HG03439 (cell line): ENCODE measurements around the gene AGAP3.

Experiments used
- ATAC-seq: cut with Tn5 transposase; IDR thresholded peaks from one replicate; pipeline ENCODE4 v1.9.1; 2021; ENCODE audit warnings: mild to moderate bottlenecking, moderate library complexity; ENCODE audit not compliant: unreplicated experiment

Gene AGAP3

GRCh38 chr7:151087245-151088018 lies 1.2 kb downstream of the AGAP3 start:
- ATAC-seq, result no peak

GRCh38 chr7:151088019-151088855 lies 2.0 kb downstream of the AGAP3 start:
- no peak for ATAC-seq

- ATAC-seq, result no peak
Measured at GRCh38 chr7:151088856-151089699, 2.8 kb downstream of the AGAP3 start.

- ATAC-seq, result no peak
Measured at GRCh38 chr7:151089893-151090730, 3.8 kb downstream of the AGAP3 start.

- ATAC-seq, result no peak
Measured at GRCh38 chr7:151091003-151091402, 4.7 kb downstream of the AGAP3 start.

- ATAC-seq, result no peak
Measured at GRCh38 chr7:151091431-151091830, 5.2 kb downstream of the AGAP3 start.

GRCh38 chr7:151091988-151092387 lies 5.7 kb downstream of the AGAP3 start:
- no peak for ATAC-seq

- ATAC-seq, result no peak
Measured at GRCh38 chr7:151093748-151094147, 7.5 kb downstream of the AGAP3 start.

GRCh38 chr7:151094675-151095074 lies 8.4 kb downstream of the AGAP3 start:
- ATAC-seq, result no peak

GRCh38 chr7:151095123-151095797 lies 9.0 kb downstream of the AGAP3 start:
- no peak for ATAC-seq

GRCh38 chr7:151095828-151096475 lies 9.7 kb downstream of the AGAP3 start:
- ATAC-seq, result no peak

GRCh38 chr7:151099486-151100211 lies 13.4 kb downstream of the AGAP3 start:
- no peak for ATAC-seq

GRCh38 chr7:151100921-151101320 lies 14.6 kb downstream of the AGAP3 start:
- no peak for ATAC-seq

- no peak for ATAC-seq
Measured at GRCh38 chr7:151101621-151102396, 15.5 kb downstream of the AGAP3 start.

- ATAC-seq, result no peak
Measured at GRCh38 chr7:151102991-151103390, 16.7 kb downstream of the AGAP3 start.

- ATAC-seq, result no peak
Measured at GRCh38 chr7:151103973-151104372, 17.7 kb downstream of the AGAP3 start.

GRCh38 chr7:151104411-151105235 lies 18.3 kb downstream of the AGAP3 start:
- no peak for ATAC-seq
